D721Med (cell line): Measurements from ENCODE around the gene COL4A2.

Source experiments
- DNase-seq: peaks from one replicate; pipeline ENCODE4 v3.0.0; 2011; ENCODE audit warnings: low spot score; ENCODE audit not compliant: insufficient read length
- FAIRE-seq: peaks from 2 replicates; lab custom pipeline; 2011; peaks lifted over from hg19 to GRCh38; lab: Jason Lieb, UNC
- CTCF ChIP-seq: IDR thresholded peaks from 2 replicates; pipeline ENCODE4 v1.5.1; 2012; ENCODE audit warnings: mild to moderate bottlenecking, control low read depth; ENCODE audit not compliant: insufficient read depth; ENCODE audit errors: missing control alignments

The COL4A2 gene

GRCh38 chr13:110306960-110307766 lies at the start of gene COL4A2, which contains the start of gene COL4A1:
Gene COL4A2, plus strand, starts transcription at chr13:110307284. Its CDS starts 620 bp downstream, at chr13:110307904.
Gene COL4A1, minus strand, starts transcription at chr13:110307157. Its CDS starts 130 bp downstream, at chr13:110307027.
- DNase-seq (no peak), FAIRE-seq (no peak)
- TF ChIP-seq CTCF = no peak

- DNase-seq = no peak
- FAIRE-seq = no peak
- TF ChIP-seq CTCF = no peak
Measured at GRCh38 chr13:110257408-110257807, 49.7 kb upstream of the COL4A2 start.

GRCh38 chr13:110258876-110259631 lies 48.0 kb upstream of the COL4A2 start:
- no peak for DNase-seq
- TF ChIP-seq CTCF = no peak
- FAIRE-seq = no peak

- no peak for FAIRE-seq
- no peak for TF ChIP-seq CTCF
Measured at GRCh38 chr13:110259651-110260050, 47.4 kb upstream of the COL4A2 start.

GRCh38 chr13:110261166-110262081 lies 45.7 kb upstream of the COL4A2 start:
- FAIRE-seq (no peak), DNase-seq (no peak)
- no peak for TF ChIP-seq CTCF

More at GRCh38 chr13:110259651-110260050, 47.4 kb upstream of the COL4A2 start:
- DNase-seq = no peak

GRCh38 chr13:110262082-110262436 lies 45.0 kb upstream of the COL4A2 start:
- TF ChIP-seq CTCF = no peak
- DNase-seq (no peak), FAIRE-seq (no peak)
